Hypothalamus (tissue), 51 donors: ENCODE data around the gene LDAH.
A peak's percentile ranks its signal among the peaks of the same experiment; 100 is the strongest.

Experiments used
- DNase-seq, 51 donors: peaks; one replicate each; lab custom pipeline; 2025; lab: John Stamatoyannopoulos, UW

Gene LDAH

GRCh38 chr2:20656561-20656960 lies 166.3 kb downstream of the LDAH start:
- no peak for DNase-seq

DNA sequence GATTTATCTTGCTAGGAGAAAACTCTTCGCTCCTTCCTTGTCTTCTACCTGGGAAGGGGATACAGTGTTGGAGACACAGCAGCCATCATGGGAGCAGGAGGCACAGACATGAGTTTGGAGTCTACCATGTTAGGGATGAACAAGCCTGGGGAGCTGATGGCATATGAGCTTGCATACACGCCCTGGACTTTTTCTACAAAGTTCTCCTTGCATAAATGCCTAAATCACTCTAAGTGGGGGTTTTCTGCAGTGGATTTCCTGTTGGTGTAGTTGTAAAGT lies 168.4 kb downstream of the LDAH start:
- DNase-seq, result no peak

DNA sequence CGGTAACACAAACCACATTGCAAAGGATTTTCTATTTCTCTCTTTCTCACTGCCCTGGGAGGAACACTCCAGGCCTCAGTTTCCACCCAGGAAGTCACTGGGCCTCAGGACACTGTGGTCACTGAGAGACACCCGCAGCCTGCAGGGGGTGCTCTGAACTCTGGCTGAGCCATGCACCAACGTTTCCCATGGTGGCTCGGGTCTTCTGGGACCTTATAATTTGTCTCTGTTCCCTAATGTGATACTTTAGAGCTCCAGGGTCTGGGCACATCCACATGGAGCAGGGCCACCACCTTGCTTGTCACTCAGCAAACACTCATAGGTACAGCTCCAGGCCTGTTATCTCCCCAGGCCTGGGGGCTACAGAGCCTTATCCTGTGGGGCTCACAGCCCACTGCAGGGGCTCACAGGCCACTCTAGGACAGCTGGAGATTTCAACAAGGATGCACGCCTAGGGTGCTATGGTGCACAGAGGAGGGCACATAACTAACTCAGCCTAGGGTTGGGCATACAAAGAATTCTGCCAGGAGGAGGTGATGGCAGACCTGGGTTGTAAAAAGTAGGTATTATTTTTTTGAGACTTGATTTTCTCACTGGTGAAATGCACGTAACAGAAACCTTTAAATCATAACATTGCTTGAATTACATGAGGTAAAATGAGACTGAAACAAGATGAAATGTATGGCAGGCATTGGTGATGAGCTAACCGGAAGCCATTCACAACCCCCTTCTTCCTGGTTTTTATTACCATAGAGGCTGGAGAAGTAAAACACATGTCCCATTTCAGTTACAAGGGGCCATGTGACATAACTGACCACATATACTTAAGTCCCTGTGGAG lies 169.0 kb downstream of the LDAH start:
- DNase-seq, result no peak

- DNase-seq, result no peak
Measured at GRCh38 chr2:20652673-20653575, 170.0 kb downstream of the LDAH start.

DNA sequence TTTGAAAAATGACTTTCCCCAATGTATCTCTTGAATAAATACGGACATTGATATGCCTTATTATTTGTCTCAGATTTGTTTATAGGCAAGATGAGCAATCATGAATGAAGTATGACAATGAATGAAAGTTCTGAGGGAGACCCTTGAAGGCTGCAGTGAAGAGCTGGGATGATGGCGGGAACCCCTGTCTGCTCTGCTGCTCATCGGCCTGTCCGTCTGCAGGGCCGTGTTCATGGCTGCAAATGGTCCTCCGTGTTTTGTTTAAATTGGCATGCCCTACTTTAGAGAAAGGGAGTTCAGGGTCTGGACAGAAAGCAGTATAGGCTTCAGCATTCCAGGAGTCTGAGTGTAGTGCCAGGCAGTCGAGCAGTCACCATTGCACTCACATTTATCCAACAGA lies 170.8 kb downstream of the LDAH start:
- DNase-seq, result no peak

DNA sequence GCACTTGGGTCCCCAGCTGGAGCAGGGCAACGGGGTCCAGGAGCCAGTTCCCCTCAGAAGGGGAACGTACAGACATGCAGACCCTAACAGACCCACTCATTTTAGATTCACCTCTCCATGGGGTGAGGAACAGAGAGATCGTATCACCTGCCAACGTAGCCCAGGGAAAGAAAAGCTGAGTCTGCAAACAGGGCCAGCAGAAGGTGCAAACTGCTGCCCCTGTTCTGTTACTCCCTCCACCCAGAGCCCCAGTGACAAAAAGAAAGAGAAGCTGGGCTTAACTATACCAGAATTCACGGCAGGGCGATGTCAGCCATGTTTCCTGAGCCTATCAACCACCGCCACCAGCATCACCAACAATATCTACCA lies 171.2 kb downstream of the LDAH start:
- no peak for DNase-seq

GRCh38 chr2:20650877-20651730 lies 171.8 kb downstream of the LDAH start, which contains the start of gene HS1BP3:
TSS of gene HS1BP3 (minus strand) at chr2:20651098. CDS start at chr2:20651063, 35 bp downstream.
- peak in 49 of 51 donors; percentile 16 to 94 (median 78) for DNase-seq

GRCh38 chr2:20650393-20650876 lies 172.5 kb downstream of the LDAH start:
- DNase-seq, result peak in 15 of 51 donors; percentile 20 to 85 (median 54)

- DNase-seq, result no peak
Measured at GRCh38 chr2:20649976-20650375, 172.9 kb downstream of the LDAH start.

- no peak for DNase-seq
Measured at GRCh38 chr2:20649576-20649975, 173.3 kb downstream of the LDAH start.

DNA sequence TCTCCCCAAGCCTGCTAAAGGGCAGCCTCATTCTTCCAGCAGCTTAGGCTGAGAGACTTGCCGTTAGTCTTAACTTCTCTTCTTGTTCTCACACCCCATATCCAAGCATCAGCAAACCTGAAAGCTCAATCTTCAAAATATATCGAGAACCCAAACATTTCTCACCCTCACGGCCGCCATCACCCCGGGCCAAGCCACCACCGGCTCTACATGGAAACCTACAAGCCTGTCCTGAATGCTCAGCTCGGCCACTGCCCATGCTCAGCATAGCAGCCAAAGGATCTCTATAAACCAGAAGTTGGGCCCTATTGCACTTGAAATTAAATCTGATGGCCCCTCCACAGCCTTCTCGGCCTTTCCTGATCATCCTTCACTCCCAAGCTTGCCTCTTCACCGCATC lies 174.1 kb downstream of the LDAH start:
- no peak for DNase-seq

GRCh38 chr2:20648206-20648605 lies 174.7 kb downstream of the LDAH start:
- no peak for DNase-seq

DNA sequence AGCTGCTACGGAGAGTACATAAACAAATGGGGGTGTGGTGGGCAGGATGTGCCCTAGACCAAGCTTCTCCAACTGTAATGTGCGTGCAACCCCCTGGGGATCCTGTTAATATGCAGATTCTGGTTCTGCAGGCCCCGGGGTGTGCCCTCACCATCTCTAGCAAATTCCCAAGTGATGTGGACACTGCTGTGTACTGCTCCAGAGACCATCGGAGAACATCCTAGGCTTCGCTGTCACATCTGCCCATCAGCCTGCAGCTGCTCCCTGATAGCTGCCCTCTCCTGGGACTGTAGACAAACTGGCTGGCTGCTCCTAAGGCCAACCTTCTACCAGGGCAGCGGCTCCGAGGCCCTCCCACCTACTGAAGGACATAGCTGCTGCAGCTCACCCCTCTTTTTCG lies 175.2 kb downstream of the LDAH start:
- DNase-seq, result no peak

DNA sequence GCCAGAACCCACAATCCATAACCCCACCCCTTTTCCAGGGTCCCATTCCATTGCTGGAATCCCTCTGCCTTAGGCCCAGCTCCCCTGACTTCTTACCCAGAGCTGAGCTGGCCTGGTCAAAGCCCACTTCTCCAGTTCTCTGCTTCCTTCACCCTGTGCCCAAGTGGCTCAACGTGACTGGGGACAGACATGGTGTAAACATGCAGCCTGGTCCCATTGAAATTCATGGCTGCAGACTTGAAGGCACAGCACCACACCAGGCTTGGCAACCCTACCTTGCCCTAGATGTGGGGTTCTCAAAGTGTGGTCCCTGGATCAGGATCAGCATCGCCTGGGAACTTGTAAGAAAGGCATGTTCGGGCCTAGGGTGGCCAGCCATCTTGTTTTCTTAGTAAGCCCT lies 175.7 kb downstream of the LDAH start:
- DNase-seq, result no peak

DNA sequence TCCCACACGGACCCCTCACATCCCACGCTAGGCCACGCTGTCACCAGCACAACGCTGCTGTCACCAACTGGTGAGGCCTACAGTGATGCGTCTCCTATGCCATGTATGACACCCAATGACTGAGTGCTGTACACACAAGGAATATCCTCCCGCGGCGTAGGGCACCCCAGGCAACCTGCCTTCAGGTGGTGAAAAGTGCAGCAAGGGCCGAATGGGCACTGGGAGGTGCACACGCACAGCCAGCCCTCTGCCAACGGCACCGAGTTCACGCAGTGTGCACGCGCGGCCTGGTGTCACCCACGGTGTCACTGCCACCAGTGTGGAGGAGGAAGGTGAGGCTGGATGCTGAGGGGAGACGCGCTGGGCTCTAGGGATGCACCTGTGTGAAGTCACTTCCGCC lies 176.5 kb downstream of the LDAH start:
- no peak for DNase-seq

GRCh38 chr2:20645761-20646160 lies 177.1 kb downstream of the LDAH start:
- no peak for DNase-seq

DNA sequence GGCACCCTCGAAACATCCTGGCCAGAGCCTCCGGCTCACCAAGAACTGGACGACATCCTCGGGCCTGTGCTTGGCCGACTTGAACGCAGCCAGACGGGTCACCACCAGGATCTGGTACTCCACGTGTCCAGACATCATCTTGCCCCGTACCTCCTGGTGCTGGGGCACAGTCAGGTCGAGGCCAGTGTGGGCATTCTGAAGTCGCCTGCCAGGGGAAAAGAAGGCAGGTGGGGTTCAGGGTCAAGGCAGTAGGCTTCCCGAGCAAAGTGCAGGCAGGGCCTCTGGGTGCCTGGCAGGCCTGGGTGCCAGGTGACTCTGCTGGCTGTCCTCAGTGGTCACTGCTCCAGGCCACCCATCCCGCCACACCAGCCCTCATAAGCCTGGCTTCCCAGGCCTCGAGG lies 177.6 kb downstream of the LDAH start:
- DNase-seq, result no peak

DNA sequence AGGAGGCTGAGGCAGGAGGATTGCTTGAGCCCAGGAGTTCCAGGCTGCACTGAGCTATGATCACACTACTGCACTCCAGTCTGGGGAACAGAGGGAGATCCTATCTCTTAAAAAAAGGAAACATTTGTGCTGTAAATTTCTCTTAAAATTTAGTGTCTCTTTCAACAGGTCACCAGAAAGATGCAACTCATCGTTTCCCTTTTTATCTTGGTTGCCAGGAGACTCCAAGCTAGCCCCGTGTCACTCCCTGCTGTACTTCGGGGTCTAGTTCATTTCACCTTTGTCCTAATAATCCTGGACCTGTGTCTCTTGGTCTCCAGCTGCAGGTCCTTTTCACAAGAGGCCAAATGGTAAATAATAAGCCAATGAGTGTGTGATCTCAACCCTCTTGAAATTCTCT lies 179.1 kb downstream of the LDAH start:
- DNase-seq, result no peak

GRCh38 chr2:20643060-20643459 lies 179.8 kb downstream of the LDAH start:
- no peak for DNase-seq

DNA sequence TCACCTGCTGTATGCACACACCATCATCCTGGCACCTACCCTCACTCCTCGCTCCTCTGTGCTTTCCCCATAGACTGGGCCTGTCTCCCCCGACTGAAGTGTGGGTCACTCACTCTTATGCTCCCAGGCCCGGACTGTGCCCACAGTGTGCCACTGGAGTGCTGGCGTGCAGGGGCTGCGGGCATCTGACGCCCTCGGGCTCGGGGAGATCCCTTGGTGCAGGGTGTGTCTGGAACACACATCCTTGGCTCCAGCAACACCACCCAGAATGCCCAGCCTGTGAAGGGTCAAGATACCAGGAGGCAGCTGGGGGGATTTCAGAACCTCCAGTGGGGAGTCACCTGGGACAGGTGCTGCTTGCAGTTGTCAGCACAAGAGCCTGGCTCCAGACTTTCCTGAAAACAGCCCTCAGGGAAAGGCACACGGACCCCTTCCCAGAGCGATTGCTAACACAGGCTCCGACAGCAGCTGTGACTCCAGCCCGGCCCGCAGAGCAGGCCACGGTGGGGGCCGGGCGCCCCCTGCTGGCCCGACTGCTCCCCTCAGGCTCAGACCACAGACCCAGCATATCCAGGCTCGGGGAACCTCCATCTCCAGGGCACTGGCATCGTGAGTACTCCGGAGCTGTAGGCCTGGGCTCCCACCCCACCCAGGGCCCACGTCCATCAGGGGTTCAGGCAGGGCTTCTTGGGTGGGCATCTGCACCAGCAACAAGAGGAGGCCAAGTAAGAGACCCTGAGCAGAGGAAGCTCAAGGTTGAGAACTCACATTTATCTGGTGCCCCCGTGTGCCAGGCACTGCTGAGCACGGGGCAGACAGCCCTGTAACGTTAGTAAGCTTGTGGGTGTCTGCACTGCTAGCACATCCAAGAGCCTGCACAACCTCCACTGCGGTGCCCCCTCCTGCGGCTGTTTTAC lies 180.6 kb downstream of the LDAH start:
- peak in 47 of 51 donors; percentile 18 to 88 (median 61) for DNase-seq
